Ureter (tissue), 1 donor: ENCODE measurements around the gene SCML1. TPM values are rescaled to one million over a fixed set of nuclear protein-coding genes. Genes with fewer than 3 reads are reported as not detected.

Experiments used
- DNase-seq: peaks from one replicate; pipeline ENCODE4 v3.0.0-alpha.2; 2020; ENCODE audit warnings: low spot score
- total RNA-seq: library from RNA; stranded (reverse); gene quantifications from one replicate; pipeline ENCODE4 v1.2.4, GENCODE V29; 2023
- donor health status: DM: yes; HTN: yes; CAD: no.

SCML1 gene, protein sequence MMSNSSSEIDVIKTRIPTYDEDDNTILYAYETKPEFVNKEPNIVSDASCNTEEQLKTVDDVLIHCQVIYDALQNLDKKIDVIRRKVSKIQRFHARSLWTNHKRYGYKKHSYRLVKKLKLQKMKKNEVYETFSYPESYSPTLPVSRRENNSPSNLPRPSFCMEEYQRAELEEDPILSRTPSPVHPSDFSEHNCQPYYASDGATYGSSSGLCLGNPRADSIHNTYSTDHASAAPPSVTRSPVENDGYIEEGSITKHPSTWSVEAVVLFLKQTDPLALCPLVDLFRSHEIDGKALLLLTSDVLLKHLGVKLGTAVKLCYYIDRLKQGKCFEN
- 16.4 TPM for total RNA-seq

- DNase-seq, result peak; percentile 98
Measured at GRCh38 chrX:17736856-17737709, at the start of gene SCML1. Gene SCML1 (plus strand): TSS chrX:17737493. CDS start chrX:17744187, 6,694 bp downstream.

- DNase-seq, result no peak
Measured at GRCh38 chrX:17687648-17688047, 49.6 kb upstream of the SCML1 start.

DNA sequence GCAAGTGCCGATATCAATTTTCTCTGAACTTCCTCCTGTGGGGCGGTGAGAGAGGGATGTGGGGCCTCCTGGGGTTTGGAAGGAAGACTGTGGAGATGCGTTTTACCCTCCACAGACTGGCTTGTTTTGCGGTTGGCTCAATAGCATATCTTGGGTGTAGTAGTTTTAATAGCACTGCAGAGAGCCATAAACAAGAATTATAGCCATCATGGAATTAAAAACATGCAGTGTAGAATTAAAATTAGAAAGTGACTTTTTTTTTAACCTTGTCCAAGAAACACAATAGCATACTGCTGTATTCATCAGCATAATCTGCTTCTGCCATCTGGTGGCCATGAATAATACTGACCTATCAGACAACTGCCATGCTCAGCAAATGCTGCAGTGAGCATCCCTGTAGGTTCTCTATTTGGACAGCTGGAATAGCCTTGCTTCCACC, 47.3 kb upstream of the SCML1 start:
- peak; percentile 49 for DNase-seq

- DNase-seq, result no peak
Measured at GRCh38 chrX:17692709-17693346, 44.5 kb upstream of the SCML1 start.

DNA sequence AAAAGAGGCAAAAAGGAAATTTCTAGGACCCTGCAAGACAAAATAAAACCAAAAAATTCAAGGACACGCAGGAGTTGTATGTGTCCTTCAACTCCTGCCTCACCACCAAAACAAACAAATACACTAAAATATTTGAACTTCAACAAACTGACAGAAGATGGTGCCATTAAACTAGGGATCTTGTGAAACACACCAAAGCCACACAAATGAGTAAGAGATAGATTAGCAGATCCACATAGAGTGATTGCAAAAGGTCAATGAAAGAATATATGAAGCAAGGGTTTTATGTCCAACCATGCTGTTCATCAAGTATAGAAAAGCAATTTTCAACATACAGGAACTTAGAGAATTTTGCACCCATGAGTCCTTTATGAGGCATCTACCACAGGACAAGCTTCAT, 40.1 kb upstream of the SCML1 start:
- DNase-seq, result no peak

GRCh38 chrX:17700976-17701375, 36.3 kb upstream of the SCML1 start:
- no peak for DNase-seq

DNA sequence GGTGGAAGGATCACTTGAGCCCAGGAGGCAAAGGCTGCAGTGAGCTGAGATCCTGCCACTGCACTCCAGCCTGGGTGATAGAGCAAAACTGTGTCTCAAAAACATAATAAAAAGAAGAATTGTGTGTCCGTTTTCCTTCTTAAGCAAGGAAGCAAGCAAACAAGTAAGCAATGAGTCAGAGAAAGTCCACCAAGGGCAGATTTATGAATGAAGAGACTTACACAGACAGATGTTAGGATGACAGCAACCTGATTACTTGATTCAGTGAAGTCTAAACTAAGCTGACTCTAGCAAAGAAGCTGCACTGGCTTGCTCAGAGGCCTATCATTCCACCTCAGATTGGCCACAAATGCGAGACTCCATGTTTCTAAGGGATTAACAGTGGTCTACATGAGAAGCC, 34.1 kb upstream of the SCML1 start:
- DNase-seq, result no peak

DNA sequence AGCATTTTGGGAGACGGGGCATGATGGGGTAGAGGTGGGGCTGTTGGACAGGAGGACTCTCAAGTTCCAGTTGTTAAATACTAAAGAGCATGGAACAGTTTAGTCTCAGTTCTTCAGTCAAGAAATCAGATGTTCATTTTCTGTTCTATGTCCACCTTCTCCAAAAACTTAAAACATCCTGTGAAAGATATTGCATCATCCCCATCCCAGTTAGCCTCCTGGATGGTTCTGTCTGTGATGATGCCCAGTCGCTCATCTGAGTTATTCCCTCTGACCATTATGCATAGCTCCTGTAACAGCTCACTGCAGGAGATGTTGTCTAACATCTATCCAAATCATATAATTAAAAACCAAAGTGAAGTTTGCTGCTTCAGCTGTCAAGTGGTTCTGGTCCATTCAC, 32.1 kb upstream of the SCML1 start:
- DNase-seq, result no peak

- DNase-seq, result no peak
Measured at GRCh38 chrX:17706676-17707075, 30.6 kb upstream of the SCML1 start.

DNA sequence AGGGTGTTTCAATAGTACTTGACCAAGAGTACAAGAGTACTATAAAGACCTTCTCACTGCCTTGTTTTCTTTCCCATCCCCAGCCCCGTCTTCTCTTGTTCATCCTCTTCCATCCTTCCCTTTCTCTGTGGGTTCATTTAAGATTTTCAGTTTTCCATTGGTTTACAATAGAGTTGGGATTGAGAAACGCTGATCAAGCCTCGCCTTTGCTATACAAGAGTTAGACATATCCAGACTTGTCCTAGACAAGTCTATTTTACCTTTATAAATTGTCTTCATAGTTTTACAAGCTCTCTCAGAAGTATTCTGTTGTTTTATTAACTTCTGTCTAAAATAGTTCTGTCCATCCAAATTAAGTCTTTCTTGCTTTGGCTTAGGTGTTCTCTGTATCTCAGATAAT, 29.6 kb upstream of the SCML1 start:
- DNase-seq, result no peak

GRCh38 chrX:17710871-17711301, 26.4 kb upstream of the SCML1 start:
- DNase-seq, result no peak

- no peak for DNase-seq
Measured at GRCh38 chrX:17713288-17713687, 24.0 kb upstream of the SCML1 start.

- no peak for DNase-seq
Measured at GRCh38 chrX:17718649-17719165, 18.6 kb upstream of the SCML1 start.

- DNase-seq, result no peak
Measured at GRCh38 chrX:17719711-17720110, 17.6 kb upstream of the SCML1 start.

- no peak for DNase-seq
Measured at GRCh38 chrX:17721715-17722114, 15.6 kb upstream of the SCML1 start.

DNA sequence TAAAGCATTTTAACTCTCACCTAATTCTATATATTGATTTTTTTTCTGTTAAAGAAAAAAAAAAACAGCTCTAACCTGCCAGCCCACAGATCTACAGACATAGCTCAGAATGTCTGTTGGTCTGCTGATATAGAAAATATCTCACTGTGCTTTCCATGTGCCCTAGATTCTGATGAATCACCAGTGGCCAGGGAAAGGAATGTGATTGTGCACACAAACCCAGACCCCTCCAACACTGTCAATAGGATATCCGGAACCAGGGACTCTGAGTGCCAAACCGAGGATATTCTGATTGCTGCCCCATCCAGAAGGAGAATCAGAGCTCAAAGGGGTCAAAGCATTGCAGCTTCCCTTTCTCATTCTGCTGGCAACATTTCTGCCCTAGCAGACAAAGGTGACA, 12.1 kb upstream of the SCML1 start:
- no peak for DNase-seq

GRCh38 chrX:17732138-17732783, 5.0 kb upstream of the SCML1 start:
- no peak for DNase-seq

- no peak for DNase-seq
Measured at GRCh38 chrX:17735406-17735805, 1.9 kb upstream of the SCML1 start.

- no peak for DNase-seq
Measured at GRCh38 chrX:17736478-17736855, 826 bp upstream of the SCML1 start.

- no peak for DNase-seq
Measured at GRCh38 chrX:17737710-17737985, 355 bp downstream of the SCML1 start.

DNA sequence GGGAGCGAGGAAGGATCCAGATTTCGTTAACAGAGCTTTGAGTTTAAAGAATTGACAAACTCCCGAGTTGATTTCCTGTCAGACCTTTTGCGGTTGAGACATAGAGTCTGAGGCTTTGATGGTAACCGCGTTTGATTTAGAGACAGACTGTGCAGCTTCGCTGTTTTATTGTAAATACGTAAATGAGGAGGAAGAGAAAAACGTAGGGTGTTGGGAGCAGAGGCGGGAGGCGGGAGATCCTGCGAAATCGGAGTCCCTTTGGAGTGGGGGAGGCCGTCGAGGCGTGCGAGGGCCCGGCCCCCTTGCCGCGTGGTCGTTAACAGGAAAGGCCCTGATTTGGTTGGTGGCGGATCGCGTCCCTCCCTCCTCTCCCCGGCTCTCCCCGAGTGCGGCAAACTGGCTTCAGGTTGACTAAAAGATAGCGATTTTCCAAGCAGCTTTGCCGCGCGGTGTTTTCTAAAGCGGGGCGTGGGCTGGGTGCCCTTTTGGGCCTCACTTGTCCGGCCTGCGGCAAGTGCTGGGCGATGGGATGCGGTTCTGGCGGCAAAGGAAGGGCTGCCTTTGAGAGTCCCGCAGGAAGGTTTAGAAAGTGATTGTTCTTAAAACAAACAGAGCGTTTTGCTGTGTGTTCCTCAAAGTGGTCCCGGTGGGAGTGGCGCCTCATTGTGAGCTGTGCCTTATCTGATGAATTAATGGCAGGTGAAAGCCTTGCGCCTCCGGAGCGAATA, 857 bp downstream of the SCML1 start:
- DNase-seq, result peak; percentile 51
